Activated T-helper 1 cell treated with anti-CD3 and anti-CD28 coated beads, Interleukin-2, amount 50 U/mL, for 16 hours (primary cell): ENCODE results near the gene IGF2R.
"Not testable (repeated sequence)": the region's sequence is repeated elsewhere in the genome, so short reads cannot be mapped to it uniquely, and the experiment has no call there.

Experiments used
- DNase-seq, 2 donors: peaks; one replicate each; pipeline ENCODE4 v3.0.0-alpha.2; 2020; ENCODE audit warnings: low read depth in 1 of 2, low spot score in 1 of 2

IGF2R gene

DNA sequence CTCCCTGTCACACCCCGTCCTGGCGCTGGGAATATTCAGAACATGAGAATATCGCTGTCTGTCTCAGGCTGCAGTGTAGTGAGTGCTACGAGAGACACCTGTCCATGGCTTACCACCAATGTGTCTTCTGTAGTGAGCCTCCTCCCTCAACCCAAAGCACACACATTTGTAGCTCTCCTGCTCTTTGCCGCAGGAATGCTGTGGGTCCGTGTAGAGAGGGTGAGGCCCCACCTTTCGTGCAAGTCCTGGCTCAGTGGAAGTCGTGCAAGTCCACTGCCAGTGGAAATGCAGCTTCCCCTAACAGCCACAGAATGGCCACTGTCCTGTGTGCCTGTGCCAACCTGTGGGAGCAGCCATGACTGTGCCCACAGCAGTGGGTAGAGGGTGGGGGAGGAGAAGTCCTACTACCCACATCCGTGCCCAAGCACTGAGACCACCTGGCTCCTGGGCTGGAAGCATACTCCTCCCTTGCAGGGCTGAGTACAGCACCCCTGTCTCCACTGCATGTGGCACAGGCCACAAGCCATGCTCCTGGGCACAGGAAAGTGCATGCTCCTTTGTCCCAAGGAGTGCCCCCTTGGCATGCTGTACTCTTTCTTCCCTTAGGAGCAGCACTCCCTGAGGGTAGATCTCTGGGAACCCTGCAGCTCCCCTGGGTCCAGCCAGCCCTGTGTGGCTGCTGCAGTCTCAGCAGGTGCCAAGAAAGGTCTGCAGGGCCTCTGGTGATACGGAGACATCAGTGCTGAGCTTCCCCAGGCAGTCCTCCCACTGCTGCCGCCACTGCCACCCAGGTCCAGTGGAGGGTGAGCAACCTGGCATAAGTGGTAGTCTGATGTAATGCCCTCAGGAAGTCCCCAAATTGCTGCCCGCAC is 28.0 kb downstream of the IGF2R start:
- DNase-seq: no peak

DNA sequence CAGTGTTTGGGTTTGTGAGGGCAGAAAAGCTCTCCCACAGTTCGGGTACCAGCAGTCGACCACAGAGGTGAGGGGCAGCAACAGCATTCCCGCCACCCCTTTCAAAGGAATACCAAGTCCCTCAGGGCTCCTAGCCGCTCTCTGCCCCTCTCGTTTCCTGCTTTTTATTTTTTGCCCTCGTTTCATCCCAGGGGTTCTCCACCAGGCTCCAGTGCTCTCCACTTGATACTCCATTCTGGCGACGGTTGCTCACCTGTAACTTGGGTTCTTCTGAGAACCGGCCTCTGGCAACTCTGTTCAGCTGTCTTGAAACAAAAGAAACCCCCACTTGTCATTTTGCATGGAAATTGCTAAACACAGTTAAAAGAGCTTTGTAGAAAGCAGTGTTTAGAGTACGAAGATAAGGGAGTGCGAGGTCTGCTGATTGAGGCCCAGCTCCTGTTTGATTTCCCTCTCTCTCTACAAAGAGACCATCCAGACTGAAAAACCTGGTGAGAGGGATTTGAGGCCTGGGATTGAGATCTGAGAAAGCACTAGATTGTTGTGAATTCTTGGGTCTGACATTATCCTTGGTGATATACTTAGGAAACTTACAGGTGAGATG is 28.7 kb downstream of the IGF2R start:
- DNase-seq: no peak

- no peak for DNase-seq
Measured at GRCh38 chr6:159998538-159998937, 29.7 kb downstream of the IGF2R start.

DNA sequence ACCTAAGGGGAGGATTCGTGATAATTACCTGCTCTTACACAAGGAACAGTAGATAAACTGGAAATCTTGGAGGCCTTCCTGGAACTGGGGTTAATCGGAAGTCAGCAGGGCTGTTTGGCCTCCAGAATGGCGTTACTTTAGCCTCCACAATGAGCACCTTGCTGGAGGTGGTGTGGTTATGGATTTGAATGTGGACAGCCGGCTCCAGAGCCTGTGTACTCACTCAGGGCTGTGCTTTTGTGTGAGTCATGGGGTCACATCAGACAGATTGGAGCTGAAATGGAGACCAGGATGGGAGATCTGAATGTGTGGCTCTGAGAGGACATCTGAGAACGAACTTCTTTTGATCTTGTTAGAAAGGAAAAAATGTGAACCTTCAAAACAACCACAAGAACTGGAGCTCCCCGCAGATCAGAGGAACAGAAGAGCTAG is 30.4 kb downstream of the IGF2R start:
- DNase-seq: no peak

DNA sequence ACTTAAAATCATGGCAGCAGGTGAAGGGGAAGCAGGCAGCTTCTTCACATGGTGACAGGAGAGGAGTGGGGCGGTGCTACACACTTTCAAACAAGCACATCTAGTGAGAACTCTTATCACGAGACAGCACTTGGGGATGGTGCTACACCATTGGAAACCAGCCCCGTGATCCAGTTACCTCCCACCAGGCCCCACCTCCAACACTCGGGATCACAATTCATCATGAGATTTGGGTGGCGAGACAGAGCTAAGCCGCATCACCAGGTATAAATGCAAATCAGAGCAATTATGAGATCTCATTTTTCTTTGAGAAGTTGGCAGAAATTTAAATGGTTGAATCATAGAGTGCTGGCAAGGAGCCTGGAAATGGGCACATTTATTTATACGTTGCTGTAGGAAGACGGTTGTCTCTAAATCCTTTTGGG is 31.4 kb downstream of the IGF2R start:
- DNase-seq: no peak

GRCh38 chr6:160000893-160001427 is 32.1 kb downstream of the IGF2R start:
- DNase-seq: not testable (repeated sequence)

- no peak for DNase-seq
Measured at GRCh38 chr6:160002882-160003281, 34.0 kb downstream of the IGF2R start.

DNA sequence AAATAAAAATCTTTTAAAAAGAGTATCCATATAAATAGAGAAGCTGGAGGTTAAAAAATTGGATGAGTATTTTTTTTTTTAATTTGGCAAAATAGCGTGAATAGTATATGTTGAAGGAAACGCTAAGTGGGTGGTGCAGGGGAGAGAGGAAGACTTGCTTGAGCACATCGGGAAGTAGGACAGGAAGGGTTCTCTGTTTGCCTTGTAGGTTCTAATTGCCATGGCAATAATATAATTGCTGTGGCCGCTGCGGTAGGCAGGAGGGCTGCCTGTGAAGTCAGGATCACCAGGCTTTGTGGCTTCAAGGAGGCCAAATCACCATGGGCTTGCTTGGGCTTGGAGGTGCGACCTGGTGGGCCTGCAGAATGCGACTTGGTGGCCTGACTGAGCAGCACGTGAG is 35.1 kb downstream of the IGF2R start:
- DNase-seq: no peak

DNA sequence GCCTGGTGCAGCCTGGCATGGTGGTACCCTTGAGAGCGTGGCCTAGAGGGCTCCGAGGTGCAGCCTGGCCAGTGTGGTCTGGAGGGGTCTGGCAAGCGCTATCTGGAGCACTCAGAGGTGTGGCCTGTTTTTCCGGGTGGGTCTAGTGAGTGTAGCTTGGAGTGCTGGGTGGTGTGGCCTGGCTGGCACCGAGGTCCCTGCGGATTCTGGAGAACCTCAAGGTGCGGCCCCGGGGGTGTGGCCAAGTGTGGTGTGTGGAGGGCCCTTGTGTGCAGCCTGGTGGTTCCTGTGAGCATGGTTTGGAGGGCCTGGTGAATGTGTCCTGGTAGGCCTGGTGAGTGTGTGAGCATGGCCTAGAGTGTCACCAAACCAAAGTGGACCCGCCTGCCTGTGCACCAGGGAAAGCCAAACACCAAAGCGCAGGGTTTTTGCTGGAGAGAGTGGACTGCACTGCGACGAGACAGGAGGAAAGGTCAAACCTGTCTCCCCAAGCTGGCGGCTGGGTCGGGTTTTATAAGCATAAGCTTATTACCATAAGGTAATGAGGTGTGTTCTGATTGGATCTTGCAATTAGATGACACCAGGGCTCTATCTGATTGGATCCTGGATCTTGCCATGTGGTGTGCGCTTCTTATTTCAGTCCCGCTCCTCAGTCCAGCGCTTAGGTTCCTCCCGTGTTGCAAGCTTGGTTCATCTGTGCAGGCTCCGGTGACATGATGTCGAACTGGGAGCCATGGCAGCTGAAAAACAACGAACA is 35.7 kb downstream of the IGF2R start:
- no peak for DNase-seq

DNA sequence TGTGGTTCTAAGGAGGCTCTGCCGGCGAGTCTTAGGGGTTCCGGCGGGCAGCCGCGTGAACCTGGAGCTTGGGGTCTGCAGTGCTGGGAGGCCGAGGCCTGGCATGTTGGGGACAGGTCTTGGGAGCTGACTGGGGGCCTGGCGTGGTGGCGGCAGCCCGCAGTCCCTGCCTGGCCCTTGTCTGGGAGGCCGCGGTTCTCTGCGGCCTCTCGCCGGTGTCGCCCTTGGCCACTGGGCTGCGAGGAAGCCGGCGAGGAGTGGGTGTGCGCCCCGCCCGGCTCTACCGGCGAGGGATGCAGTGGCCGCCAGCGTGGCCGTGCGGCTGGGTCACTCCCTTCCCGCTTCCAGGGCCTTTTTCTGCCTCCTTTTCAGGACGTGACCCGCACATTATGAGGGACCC is 36.3 kb downstream of the IGF2R start:
- no peak for DNase-seq

DNA sequence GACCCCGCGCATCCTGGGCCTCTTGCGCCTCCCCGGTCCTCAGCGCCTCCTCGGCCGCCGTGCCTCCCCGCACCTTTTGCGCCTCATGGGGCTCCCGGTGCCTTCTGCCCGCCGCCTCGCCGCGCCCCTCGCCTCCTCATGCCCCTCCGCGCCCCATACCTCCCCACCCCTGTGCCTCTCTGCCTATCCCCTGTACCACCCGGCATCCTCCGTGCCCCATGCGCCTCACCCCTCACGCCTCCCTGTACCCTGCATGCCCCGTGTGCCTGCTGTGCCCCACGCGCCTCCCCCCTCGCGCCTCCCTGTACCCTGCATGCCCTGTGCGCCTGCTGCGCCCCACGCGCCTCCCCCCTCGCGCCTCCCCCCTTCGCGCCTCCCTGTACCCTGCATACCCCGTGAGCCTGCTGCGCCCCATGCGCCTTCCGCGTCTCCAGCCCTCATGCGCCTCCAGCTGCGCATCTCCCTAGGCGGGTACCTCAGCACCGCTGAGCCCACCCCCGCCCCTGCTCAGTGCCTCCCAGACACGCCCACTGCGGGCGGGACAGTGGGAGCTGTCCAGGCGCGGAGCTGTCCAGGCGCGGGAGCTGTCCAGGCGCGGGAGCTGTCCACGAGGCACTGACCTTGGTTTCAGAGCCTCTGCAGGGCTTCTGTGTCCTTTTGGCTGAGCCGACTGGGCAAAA is 37.1 kb downstream of the IGF2R start:
- no peak for DNase-seq

- DNase-seq: no peak
Measured at GRCh38 chr6:160007145-160007544, 38.3 kb downstream of the IGF2R start.

- no peak for DNase-seq
Measured at GRCh38 chr6:160007611-160008010, 38.7 kb downstream of the IGF2R start.

DNA sequence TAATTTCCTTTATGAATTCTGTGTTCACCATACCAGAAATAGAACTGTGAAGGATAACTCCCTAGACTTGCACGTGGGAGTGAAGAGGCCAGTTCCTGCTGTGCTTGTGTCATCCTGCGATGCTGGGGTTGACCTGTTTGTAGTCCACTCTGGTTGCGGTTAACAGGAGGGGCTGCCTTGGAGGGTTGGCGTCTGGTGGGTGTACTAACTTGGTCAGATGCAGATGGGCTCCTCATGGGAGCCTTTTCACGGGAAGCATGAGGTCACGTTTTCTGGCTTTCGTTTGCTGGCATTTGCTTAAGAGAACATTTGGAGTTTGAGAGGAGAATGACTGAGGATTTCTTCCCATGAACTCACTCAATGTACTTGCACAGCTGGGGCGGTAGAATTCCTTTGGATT is 41.2 kb downstream of the IGF2R start:
- DNase-seq: no peak

GRCh38 chr6:160013987-160014868 is 45.3 kb downstream of the IGF2R start:
- DNase-seq: no peak

- no peak for DNase-seq
Measured at GRCh38 chr6:160014869-160015182, 45.9 kb downstream of the IGF2R start.

GRCh38 chr6:160015778-160016684 is 47.1 kb downstream of the IGF2R start:
- no peak for DNase-seq

DNA sequence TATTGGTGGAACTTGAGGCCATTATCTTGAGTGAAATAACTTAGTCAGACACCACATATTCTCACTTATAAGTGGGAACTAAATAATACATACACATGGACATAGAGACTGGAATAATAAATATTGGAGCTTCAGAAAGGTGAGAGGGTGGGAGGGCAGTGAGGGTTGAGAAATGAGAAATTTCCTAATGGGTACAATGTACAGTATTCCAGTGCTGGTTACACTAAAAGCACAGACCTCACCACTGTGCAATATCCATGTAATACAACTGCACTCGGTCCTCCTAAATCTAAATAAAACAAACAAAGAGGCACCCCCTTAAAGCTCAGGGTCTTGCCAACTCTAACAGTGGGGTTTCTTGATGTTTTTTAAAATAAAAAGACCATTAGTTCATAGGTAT is 53.2 kb downstream of the IGF2R start:
- no peak for DNase-seq

GRCh38 chr6:160022793-160023192 is 53.9 kb downstream of the IGF2R start:
- DNase-seq: no peak
